Stimulated activated CD4-positive, alpha-beta T cell treated with anti-CD3 and anti-CD28 coated beads, Interleukin-2, amount 100 ng/mL, for 24 hours (primary cell): ENCODE data around the gene GLYR1.

Source experiments
- DNase-seq, 2 donors: peaks; one replicate each; pipeline ENCODE4 v3.0.0-alpha.2; 2020

GLYR1 gene

GRCh38 chr16:4754865-4755264 lies 92.2 kb downstream of the GLYR1 start:
- DNase-seq: no peak

- no peak for DNase-seq
Observed at GRCh38 chr16:4753227-4753626, 93.9 kb downstream of the GLYR1 start.
